ENCODE results near the gene PLAC8.
A peak's percentile ranks its signal among the peaks of the same experiment; 100 is the strongest.

PLAC8 gene

GRCh38 chr4:83109480-83110222 is 4.9 kb downstream of the PLAC8 start:
- H3K4me3 ChIP-seq (replicated peaks in 1 of 2; ENCODE audit: low read depth in 2 of 2, low read length in 2 of 2) = peak overlapping the region; percentile 55 to 62
- TF ChIP-seq CTCF (IDR thresholded peaks at IDR 0.05; ENCODE audit: low read depth, low read length) = no peak
- DNase-seq (ENCODE audit: low read depth in 2 of 2) = peak in 1 of 2 donors; percentile 36

- no peak for TF ChIP-seq CTCF (IDR thresholded peaks at IDR 0.05; ENCODE audit: low read depth, low read length)
- no peak for DNase-seq (ENCODE audit: low read depth in 2 of 2)
- no peak overlapping the region for H3K4me3 ChIP-seq (replicated peaks in 1 of 2; ENCODE audit: low read depth in 2 of 2, low read length in 2 of 2)
Observed at GRCh38 chr4:83108101-83108861, 6.2 kb downstream of the PLAC8 start.

- H3K4me3 ChIP-seq (replicated peaks in 1 of 2; ENCODE audit: low read depth in 2 of 2, low read length in 2 of 2) = no peak overlapping the region
- TF ChIP-seq CTCF (IDR thresholded peaks at IDR 0.05; ENCODE audit: low read depth, low read length) = no peak
- DNase-seq (ENCODE audit: low read depth in 2 of 2) = no peak
Observed at GRCh38 chr4:83107631-83108030, 6.9 kb downstream of the PLAC8 start.

GRCh38 chr4:83104991-83105390 is 9.5 kb downstream of the PLAC8 start:
- no peak for TF ChIP-seq CTCF (IDR thresholded peaks at IDR 0.05; ENCODE audit: low read depth, low read length)
- H3K4me3 ChIP-seq (replicated peaks in 1 of 2; ENCODE audit: low read depth in 2 of 2, low read length in 2 of 2) = no peak overlapping the region
- no peak for DNase-seq (ENCODE audit: low read depth in 2 of 2)

- TF ChIP-seq CTCF (IDR thresholded peaks at IDR 0.05; ENCODE audit: low read depth, low read length) = no peak
- no peak overlapping the region for H3K4me3 ChIP-seq (replicated peaks in 1 of 2; ENCODE audit: low read depth in 2 of 2, low read length in 2 of 2)
- no peak for DNase-seq (ENCODE audit: low read depth in 2 of 2)
Observed at GRCh38 chr4:83096397-83096796, 18.1 kb downstream of the PLAC8 start.

- no peak for TF ChIP-seq CTCF (IDR thresholded peaks at IDR 0.05; ENCODE audit: low read depth, low read length)
- no peak overlapping the region for H3K4me3 ChIP-seq (replicated peaks in 1 of 2; ENCODE audit: low read depth in 2 of 2, low read length in 2 of 2)
- DNase-seq (ENCODE audit: low read depth in 2 of 2) = no peak
Observed at GRCh38 chr4:83093060-83093640, 21.4 kb downstream of the PLAC8 start.
